Mesendoderm (in vitro differentiated cells): ENCODE data around the gene PPP3CB.

ENCODE experiments used
- DNase-seq: peaks from one replicate; pipeline ENCODE4 v3.0.0; 2013
- H2AK5ac ChIP-seq: 2 replicates; pipeline ENCODE4 v1.6.1; 2013; ENCODE audit warnings: low read length, inconsistent platforms
- H2BK120ac ChIP-seq: 2 replicates; pipeline ENCODE4 v1.6.1; 2013; ENCODE audit warnings: low read depth, mild to moderate bottlenecking, low read length, moderate library complexity, mixed read lengths
- H2BK15ac ChIP-seq: replicated peaks from 2 replicates; pipeline ENCODE4 v1.6.1; 2013; ENCODE audit warnings: low read depth, mild to moderate bottlenecking, moderate library complexity
- H2BK5ac ChIP-seq: 2 replicates; pipeline ENCODE4 v1.6.1; 2013; ENCODE audit warnings: low read length, inconsistent platforms
- H3K18ac ChIP-seq: 2 replicates; pipeline ENCODE4 v1.6.1; 2013; ENCODE audit warnings: mild to moderate bottlenecking, low read length, mixed read lengths
- H3K23ac ChIP-seq: one replicate; pipeline ENCODE4 v1.6.1; 2013; ENCODE audit warnings: low read length
- H3K27ac ChIP-seq: 2 replicates; pipeline ENCODE4 v1.5.1; 2013; ENCODE audit warnings: low read depth, mild to moderate bottlenecking, inconsistent platforms, low read length, moderate library complexity
- H3K27me3 ChIP-seq: 2 replicates; pipeline ENCODE4 v1.6.1; 2013; ENCODE audit warnings: low read length, control low read depth, mild to moderate bottlenecking, inconsistent platforms; ENCODE audit not compliant: insufficient read depth, poor library complexity
- H3K36me3 ChIP-seq: 2 replicates; pipeline ENCODE4 v1.6.1; 2013; ENCODE audit warnings: low read length, inconsistent platforms; ENCODE audit not compliant: control insufficient read depth, insufficient read depth
- H3K4ac ChIP-seq: one replicate; pipeline ENCODE4 v1.6.1; 2013; ENCODE audit warnings: low read depth, mild to moderate bottlenecking, low read length, moderate library complexity
- H3K4me1 ChIP-seq: 2 replicates; pipeline ENCODE4 v1.6.1; 2013; ENCODE audit warnings: low read depth, low read length, inconsistent platforms; ENCODE audit not compliant: control insufficient read depth
- H3K4me2 ChIP-seq: 2 replicates; pipeline ENCODE4 v1.6.1; 2013; ENCODE audit warnings: low read length
- H3K4me3 ChIP-seq: 2 replicates; pipeline ENCODE4 v1.5.1; 2013; ENCODE audit warnings: mild to moderate bottlenecking, low read length
- H3K56ac ChIP-seq: one replicate; pipeline ENCODE4 v1.6.1; 2013; ENCODE audit warnings: low read length
- H3K79me1 ChIP-seq: 2 replicates; pipeline ENCODE4 v1.6.1; 2013; ENCODE audit warnings: low read length, inconsistent platforms
- H3K79me2 ChIP-seq: 2 replicates; pipeline ENCODE4 v1.6.1; 2013; ENCODE audit warnings: mild to moderate bottlenecking, low read length; ENCODE audit not compliant: control insufficient read depth, insufficient read depth
- H3K9ac ChIP-seq: 2 replicates; pipeline ENCODE4 v1.6.1; 2013; ENCODE audit warnings: low read length, inconsistent platforms
- H4K5ac ChIP-seq: one replicate; pipeline ENCODE4 v1.6.1; 2013; ENCODE audit warnings: low read length
- H4K8ac ChIP-seq: one replicate; pipeline ENCODE4 v1.6.1; 2013; ENCODE audit warnings: low read depth, mild to moderate bottlenecking, control low read depth, low read length, moderate library complexity
- WGBS: extraction: QIAGEN DNeasy Blood & Tissue Kit; methylation state at CpG from one replicate; pipeline ENCODE4 v1.1.7; 2013; ENCODE audit warnings: low lambda C conversion rate, missing lambda C conversion rate; ENCODE audit not compliant: insufficient coverage; ENCODE audit errors: extremely low coverage; 5-methylcytosine and 5-hydroxymethylcytosine counted together

PPP3CB gene

DNA sequence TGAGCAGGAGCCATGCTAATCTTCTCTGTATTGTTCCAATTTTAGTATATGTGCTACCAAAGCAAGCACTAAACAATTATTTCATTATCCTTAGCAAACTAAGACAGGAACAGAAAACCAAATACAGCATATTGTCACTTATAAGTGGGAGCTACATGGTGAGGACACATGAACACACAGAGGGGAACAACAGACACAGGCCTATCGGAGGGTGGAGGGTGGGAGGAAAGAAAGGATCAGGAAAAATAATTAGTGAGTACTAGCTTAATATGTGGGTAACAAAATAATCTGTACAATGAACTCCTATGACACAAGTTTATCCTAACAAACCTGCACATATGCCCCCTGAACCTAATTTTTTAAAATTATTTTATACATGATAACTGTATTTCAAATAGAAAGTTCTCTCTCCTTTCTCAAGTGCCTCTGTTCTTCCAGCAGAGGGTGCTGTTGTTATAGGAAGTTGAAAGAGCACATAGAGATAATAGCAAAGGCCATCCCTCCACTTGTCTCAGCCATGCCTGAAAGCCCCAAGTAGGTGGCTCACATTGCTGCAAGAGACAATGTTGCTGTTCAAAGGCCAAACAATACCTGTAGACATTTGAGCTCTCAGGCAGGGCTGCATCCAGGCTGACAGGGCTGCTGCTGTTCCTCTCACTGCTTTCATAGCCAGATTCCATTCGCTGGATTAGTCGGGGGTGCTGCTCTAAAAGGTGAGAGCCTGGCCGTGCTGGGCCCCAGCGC lies 33.4 kb upstream of the PPP3CB start:
- H2AK5ac ChIP-seq, result no peak overlapping the region
- H3K56ac ChIP-seq, result no peak overlapping the region
- H3K27ac ChIP-seq, result no peak overlapping the region
- H3K4me2 ChIP-seq, result no peak overlapping the region
- H3K4me1 ChIP-seq, result no peaks in the 10 kb centered on the region
- H4K8ac ChIP-seq, result no peak overlapping the region
- H2BK5ac ChIP-seq, result no peak overlapping the region
- H3K27me3 ChIP-seq, result no peaks in the 10 kb centered on the region
- H3K79me2 ChIP-seq, result no peaks in the 10 kb centered on the region
- no peak overlapping the region for H2BK15ac ChIP-seq
- H4K5ac ChIP-seq, result no peak overlapping the region
- no peak overlapping the region for H3K4me3 ChIP-seq
- no peak overlapping the region for H3K23ac ChIP-seq
- no peak overlapping the region for H3K4ac ChIP-seq
- H3K18ac ChIP-seq, result no peak overlapping the region
- H3K36me3 ChIP-seq, result no peaks in the 10 kb centered on the region
- DNase-seq, result peak; percentile 93
- no peaks in the 10 kb centered on the region for H3K79me1 ChIP-seq
- H3K9ac ChIP-seq, result no peak overlapping the region
- no CpG with 5 or more reads among the region's 5 CpGs for WGBS
- no peak overlapping the region for H2BK120ac ChIP-seq

DNA sequence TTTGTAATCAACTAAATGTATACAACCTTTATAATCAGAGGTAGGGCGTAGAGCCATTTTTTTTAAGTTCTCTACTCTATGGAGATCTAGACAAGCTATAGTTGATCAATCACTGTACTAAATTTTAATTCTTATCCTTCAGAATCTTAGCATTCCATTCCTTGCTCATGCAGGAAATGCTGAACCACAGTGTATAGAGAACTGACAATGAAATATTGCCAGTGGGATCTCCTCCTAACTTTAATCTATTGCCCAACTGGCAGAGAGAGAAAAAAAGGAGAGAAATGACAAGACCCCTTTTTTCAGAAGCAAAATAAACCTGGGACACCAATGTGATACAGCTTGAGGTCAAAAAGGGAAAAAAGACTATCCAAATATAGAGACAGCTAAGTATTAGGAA lies 26.4 kb upstream of the PPP3CB start:
- Histone ChIP-seq H3K27ac (no peak overlapping the region), H2BK5ac (no peak overlapping the region), H3K18ac (no peak overlapping the region), H3K27me3 (no peaks in the 10 kb centered on the region), H3K4ac (no peak overlapping the region), H2BK15ac (no peak overlapping the region), H3K4me3 (no peak overlapping the region), H4K8ac (no peak overlapping the region), H3K23ac (no peak overlapping the region), H2BK120ac (no peak overlapping the region), H4K5ac (no peak overlapping the region), H3K4me1 (no peaks in the 10 kb centered on the region), H3K79me2 (no peaks in the 10 kb centered on the region), H2AK5ac (no peak overlapping the region), H3K4me2 (no peak overlapping the region), H3K36me3 (peaks cover 7% of the 10 kb centered on the region), H3K56ac (no peak overlapping the region), H3K9ac (no peak overlapping the region), H3K79me1 (no peaks in the 10 kb centered on the region)
- DNase-seq, result no peak
- WGBS, result no CpG with 5 or more reads among the region's 1 CpG

DNA sequence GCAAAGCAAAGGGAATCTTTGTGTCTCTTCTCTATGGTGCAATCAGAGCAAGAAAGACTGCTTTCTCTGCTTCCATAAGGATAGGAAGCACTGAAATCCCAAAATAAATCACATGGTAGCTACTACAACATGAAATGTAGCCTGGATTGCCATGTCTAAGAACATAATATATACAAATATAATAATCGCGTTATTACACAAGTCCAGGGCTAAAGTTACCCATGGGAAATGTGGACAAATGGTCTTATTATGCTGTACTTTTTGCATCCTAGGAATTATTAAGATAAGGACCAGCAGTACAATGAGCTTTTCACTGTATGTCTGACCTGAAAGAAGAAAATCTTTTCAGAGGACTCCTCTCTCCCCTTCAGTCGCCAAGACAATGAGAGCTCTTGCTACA lies 23.5 kb upstream of the PPP3CB start:
- Histone ChIP-seq H3K4ac (no peak overlapping the region), H2BK120ac (no peak overlapping the region), H4K8ac (no peak overlapping the region), H3K27me3 (no peaks in the 10 kb centered on the region), H3K79me1 (no peaks in the 10 kb centered on the region), H3K18ac (no peak overlapping the region), H3K56ac (no peak overlapping the region), H3K4me2 (no peak overlapping the region), H3K4me1 (no peaks in the 10 kb centered on the region), H2BK15ac (no peak overlapping the region), H2AK5ac (no peak overlapping the region), H2BK5ac (no peak overlapping the region), H3K79me2 (no peaks in the 10 kb centered on the region), H3K23ac (no peak overlapping the region), H3K36me3 (peaks cover 15% of the 10 kb centered on the region), H4K5ac (no peak overlapping the region), H3K27ac (no peak overlapping the region), H3K9ac (no peak overlapping the region), H3K4me3 (no peak overlapping the region)
- DNase-seq, result no peak
- no CpG with 5 or more reads among the region's 3 CpGs for WGBS

DNA sequence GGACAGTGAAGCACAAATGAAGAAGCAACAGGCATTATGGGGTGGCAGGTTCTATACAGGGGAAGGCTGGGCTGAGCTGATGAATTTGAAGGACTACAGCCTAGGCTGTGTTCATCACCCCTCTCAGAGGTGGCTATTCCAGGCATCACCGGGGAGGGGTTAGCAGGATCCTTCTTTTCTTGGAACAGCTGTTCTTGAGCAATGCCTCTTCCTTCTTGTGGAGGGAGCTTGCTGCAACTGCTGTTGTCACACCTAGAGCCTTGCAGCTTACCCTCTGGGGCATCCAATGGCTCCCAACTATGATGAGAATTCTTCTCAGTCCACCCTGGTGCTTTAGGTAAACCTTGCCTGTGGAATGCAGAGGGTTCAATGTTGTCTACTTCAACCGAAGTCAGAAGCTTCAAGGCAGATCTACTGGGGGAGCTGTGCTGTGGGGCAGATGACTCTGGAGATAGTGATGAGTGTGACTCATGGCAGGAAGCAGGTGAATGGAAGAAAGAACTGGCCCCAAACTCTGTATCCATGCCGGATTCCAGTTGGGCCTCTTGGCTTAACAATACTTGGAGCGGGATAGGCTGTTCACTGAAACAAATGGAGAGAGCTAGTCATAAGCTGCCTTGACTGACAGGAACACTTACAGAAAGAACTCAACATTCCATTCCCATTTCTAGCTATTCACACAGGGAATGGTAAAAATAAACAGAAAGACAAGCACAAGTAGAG lies 21.5 kb upstream of the PPP3CB start:
- no peak overlapping the region for H4K5ac ChIP-seq
- no peak overlapping the region for H3K18ac ChIP-seq
- no CpG with 5 or more reads among the region's 4 CpGs for WGBS
- H3K36me3 ChIP-seq, result peaks cover 15% of the 10 kb centered on the region
- no peak overlapping the region for H3K4me2 ChIP-seq
- H3K56ac ChIP-seq, result no peak overlapping the region
- H2BK15ac ChIP-seq, result no peak overlapping the region
- no peak overlapping the region for H3K27ac ChIP-seq
- H3K4ac ChIP-seq, result no peak overlapping the region
- H4K8ac ChIP-seq, result no peak overlapping the region
- no peaks in the 10 kb centered on the region for H3K27me3 ChIP-seq
- no peaks in the 10 kb centered on the region for H3K79me1 ChIP-seq
- H3K9ac ChIP-seq, result no peak overlapping the region
- H2BK120ac ChIP-seq, result no peak overlapping the region
- no peak overlapping the region for H2BK5ac ChIP-seq
- no peaks in the 10 kb centered on the region for H3K4me1 ChIP-seq
- H3K4me3 ChIP-seq, result no peak overlapping the region
- no peak overlapping the region for H3K23ac ChIP-seq
- peak; percentile 62 for DNase-seq
- no peaks in the 10 kb centered on the region for H3K79me2 ChIP-seq
- H2AK5ac ChIP-seq, result no peak overlapping the region

DNA sequence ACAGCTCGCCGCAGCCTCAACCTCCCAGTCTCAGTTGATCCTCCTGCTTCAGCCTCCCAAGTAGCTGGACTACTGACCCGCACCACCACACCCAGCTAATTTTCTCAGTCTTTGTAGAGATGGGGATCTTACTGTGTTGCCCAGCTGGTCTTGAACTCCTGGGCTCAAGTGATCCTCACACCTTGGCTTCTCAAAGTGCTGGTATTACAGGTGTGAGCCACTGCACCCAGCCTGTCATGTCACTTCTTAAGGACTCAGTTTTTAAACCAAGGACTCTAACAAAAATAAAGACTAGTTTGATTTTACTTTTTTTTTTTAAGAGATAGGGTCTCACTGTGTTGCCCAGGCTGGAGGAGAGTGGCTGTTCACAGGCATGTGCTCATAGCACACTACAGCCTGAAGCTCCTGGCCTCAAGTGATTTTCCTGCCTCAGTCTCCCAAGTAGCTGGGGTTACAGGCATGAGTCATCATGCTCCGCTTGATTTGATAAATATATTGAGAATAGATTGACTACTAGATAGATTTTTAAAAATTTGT lies 16.5 kb upstream of the PPP3CB start:
- Histone ChIP-seq H3K9ac (no peak overlapping the region), H2BK15ac (no peak overlapping the region), H4K5ac (no peak overlapping the region), H3K27me3 (no peaks in the 10 kb centered on the region), H3K18ac (no peak overlapping the region), H2BK5ac (no peak overlapping the region), H3K79me1 (no peaks in the 10 kb centered on the region), H3K56ac (no peak overlapping the region), H3K27ac (no peak overlapping the region), H3K23ac (no peak overlapping the region), H2AK5ac (no peak overlapping the region), H3K4me3 (no peak overlapping the region), H2BK120ac (no peak overlapping the region), H3K4me1 (no peaks in the 10 kb centered on the region), H3K36me3 (peaks cover 8% of the 10 kb centered on the region), H4K8ac (no peak overlapping the region), H3K4ac (no peak overlapping the region), H3K79me2 (no peaks in the 10 kb centered on the region), H3K4me2 (no peak overlapping the region)
- DNase-seq, result no peak
- no CpG with 5 or more reads among the region's 4 CpGs for WGBS
